G401 (cell line): ENCODE data around the gene PRAMEF33. TPM values are rescaled to one million over a fixed set of nuclear protein-coding genes. Genes with fewer than 3 reads are reported as not detected.
"Not testable (repeated sequence)": the region's sequence is repeated elsewhere in the genome, so short reads cannot be mapped to it uniquely, and the experiment has no call there.

Experiments used
- DNase-seq: peaks from one replicate; pipeline ENCODE4 v3.0.0-alpha.2; 2015; ENCODE audit warnings: low spot score
- in situ Hi-C: cut with HindIII; loops from 2 replicates; pipeline ENCODE4 v1.10.0; 2016; ENCODE audit warnings: low sequenced_read_pairs, mixed read lengths
- total RNA-seq: library from RNA; depleted of rRNA; stranded (reverse); fragments of >200 nt; shearing (Covaris generic); gene quantifications from 2 replicates; pipeline ENCODE4 v1.2.3, GENCODE V29; 2014; rRNA removed

The PRAMEF33 gene, protein sequence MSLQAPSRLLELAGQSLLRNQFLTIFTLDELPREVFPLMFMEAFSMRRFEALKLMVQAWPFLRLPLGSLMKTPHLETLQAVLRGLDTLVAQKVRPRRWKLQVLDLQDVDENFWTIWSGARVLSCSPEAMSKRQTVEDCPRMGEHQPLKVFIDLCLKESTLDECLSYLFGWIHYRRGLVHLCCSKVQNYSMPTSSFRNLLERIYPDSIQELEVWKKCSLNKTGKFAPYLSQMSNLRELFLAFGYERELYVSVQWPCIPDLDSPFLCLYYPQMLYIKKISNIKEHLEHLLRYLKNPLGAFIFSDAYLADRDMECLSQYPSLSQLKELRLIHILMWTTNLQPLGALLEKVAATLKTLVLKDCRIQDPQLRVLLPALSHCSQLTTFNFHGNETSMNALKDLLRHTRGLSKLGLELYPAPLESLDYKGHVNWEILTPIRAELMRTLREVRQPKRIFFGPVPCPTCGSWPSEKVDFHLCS
- total RNA-seq, result not detected in 2 replicates

DNA sequence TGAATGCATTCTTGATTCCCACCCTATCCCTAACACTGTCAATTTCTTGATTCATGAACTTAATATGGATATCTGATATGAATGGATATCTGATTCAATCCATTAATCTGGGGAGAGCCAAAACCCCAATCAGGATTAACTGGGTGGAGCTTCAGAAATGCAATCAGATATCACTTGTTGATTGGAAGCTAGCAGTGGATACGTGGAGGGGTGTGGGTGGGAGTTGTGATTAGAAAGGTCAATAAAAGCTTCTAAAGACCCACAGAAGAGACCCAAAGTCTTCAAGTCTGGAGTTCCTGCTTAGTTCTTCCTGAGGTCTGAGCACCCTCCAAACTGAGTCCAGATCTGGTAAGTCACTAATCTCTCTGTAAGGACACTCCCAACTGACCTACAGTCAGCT, at the start of gene PRAMEF33:
PRAMEF33 (plus strand) TSS at position 301 of the 400 bp plus-strand sequence. CDS start 2,416 bp downstream, outside the sequence.
- in situ Hi-C loops, DNase-seq: not testable (repeated sequence)

DNA sequence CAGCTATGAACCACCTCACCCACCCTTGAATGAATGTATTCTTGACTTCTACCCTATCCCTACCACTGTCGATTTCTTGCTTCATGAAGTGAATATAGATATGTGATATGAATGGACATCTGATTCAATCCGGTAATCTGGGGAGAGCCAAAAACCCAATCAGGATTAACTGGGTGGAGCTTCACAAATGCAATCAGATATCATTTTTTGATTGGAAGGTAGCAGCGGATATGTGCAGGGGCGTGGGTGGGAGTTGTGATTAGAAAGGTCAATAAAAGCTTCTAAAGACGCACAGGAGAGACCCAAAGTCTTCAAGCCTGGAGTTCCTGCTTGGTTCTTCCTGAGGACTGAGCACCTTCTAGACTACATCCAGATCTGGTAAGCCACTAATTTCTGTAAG, 49.4 kb upstream of the PRAMEF33 start, which contains the start of gene PRAMEF5:
PRAMEF5 (plus strand) TSS at position 301 of the 400 bp plus-strand sequence. CDS start 5,071 bp downstream, outside the sequence.
- DNase-seq, in situ Hi-C loops: not testable (repeated sequence)

DNA sequence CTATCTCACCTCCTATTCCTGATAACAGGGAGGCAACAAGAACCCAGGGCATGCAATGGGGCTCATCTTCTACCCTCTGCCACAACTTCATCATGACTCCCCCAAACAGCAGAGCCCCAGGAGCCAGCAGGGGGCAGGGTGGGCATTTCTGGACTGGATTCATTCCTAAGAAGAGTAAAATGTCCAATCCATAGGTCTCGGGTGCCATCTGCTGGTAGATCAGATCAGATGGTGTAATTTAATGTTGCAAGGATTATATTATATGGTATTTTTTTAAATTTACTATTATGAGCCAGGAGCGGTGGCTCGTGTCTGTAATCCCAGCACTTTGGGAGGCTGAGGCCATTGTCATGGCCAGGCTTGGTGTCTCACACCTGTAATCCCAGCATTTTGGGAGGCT, 38.2 kb upstream of the PRAMEF33 start:
- DNase-seq, in situ Hi-C loops: not testable (repeated sequence)

DNA sequence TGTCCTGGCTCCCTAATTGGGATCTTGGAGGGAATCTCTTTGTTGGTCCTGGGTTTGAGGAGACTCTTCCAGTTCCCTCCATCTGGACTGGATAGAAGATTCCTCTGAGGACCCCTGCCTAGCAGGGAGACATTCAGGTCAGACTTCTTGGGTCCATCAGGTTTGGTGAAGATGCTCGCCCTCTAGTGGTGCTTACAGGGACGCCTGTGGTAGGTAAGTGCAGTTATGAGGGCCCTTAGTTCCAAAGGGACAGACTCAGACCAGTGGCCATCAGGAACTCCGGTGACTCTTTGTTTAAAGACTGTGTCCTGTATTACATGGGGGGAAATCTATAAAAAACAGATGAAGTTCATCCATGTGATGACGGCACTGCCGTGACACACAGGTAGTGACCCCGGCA, 26.3 kb upstream of the PRAMEF33 start:
- in situ Hi-C loops, DNase-seq: not testable (repeated sequence)

DNA sequence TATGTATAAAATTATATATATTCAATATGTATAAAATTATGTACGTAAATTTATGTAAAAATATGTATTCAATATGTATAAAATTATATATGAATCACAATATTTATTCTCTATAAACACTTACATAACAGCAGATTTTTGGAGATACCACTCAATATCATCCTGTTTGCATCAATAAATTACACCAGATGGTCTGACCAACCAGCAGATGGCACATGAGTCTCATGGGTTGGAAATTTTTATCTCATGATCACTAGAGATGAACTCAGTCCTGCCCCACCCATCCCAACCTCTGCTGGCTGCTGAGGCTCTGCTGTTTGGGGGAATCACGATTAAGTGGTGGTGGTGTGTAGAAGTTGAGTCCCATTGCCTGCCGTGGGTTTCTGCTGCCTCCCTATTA, 23.7 kb upstream of the PRAMEF33 start:
- DNase-seq, in situ Hi-C loops: not testable (repeated sequence)

DNA sequence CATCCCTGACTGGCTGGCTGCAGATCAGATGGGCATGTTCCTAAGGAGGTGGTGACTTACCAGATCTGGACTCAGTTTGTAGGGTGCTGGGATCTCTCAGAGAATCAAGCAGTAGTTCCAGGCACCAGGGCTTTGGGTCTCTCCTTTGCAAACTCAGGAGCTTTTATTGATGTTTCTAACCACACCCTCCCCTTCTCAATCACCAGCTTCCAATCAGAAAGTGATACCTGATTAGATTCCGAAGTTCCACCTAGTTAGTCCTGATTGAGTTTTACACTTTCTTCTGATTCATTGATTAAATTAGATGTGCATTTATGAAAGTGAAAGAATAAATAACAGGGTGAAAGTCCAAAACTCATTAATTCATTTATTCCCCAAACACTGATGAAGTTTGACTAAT, 18.3 kb upstream of the PRAMEF33 start, which contains the start of gene PRAMEF8:
PRAMEF8 (minus strand) TSS at position 101 of the 400 bp plus-strand sequence. CDS start 1,046 bp downstream, outside the sequence.
- in situ Hi-C loops, result not testable (repeated sequence)

DNA sequence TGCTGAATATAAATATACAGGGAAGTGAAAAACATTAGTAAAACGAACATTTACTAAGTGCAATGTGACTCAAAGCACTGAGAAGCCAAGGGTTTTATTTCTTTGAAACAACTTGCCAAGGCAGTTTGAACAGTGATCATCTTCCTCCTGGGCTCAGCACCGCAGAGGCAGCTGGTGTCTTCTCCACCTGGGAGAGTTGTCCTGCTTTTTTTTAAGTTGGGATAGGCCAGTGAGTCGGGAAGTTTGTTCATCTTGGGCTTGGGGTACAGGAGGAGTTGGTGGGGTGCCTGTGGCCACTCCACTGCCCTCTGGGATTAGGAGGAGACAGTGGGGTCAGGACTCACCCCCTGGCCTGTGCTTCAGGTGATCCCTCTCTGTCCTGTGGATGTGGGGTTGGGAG, 14.3 kb upstream of the PRAMEF33 start:
- DNase-seq, in situ Hi-C loops: not testable (repeated sequence)

More for the DNA sequence above, 18.3 kb upstream of the PRAMEF33 start, which contains the start of gene PRAMEF8:
- DNase-seq, result not testable (repeated sequence)

DNA sequence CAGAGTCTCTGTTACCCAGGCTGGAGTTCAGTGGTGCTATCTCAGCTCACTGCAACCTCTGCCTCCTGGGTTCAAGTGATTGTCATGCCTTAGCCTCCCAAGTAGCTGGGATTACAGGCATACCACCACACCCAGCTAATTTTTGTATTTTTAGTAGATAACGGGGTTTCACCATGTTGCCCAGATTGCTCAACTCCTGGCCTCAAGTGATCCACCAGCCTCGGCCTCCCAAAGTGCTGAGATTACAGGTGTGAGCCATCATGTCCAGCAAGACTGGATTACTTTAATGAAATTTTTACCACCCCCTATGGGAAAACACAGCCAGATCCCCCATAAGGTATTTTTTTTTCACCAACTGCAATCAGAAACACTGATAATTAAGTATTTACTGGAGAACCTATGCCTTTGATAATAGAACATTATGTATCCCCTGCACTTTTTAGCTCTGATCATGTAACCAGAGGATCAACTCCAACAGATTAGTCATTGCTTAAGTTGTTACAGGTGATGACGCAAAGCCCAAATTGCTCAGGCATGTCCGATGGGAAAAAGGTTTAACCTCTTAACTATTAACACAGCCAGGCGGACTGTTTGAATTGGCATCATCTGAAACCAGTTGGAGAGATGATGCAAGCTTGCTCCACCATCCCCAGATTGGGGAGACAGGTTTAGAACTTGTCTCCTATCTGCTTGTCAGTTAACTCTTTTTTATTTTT, 6.0 kb upstream of the PRAMEF33 start:
- DNase-seq, in situ Hi-C loops: not testable (repeated sequence)

DNA sequence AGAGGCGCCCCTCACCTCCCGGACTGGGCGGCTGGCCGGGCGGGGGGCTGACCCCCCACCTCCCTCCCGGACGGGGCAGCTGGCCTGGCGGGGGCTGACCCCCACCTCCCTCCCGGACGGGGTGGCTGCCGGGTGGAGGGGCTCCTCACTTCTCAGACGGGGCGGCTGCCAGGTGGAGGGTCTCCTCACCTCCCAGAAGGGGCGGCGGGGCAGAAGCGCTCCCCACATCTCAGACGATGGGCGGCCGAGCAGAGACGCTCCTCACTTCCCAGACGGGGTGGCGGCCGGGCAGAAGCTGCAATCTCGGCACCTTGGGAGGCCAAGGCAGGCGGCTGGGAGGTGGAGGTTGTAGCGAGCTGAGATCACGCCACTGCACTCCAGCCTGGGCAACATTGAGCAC, 4.6 kb upstream of the PRAMEF33 start:
- DNase-seq, in situ Hi-C loops: not testable (repeated sequence)

DNA sequence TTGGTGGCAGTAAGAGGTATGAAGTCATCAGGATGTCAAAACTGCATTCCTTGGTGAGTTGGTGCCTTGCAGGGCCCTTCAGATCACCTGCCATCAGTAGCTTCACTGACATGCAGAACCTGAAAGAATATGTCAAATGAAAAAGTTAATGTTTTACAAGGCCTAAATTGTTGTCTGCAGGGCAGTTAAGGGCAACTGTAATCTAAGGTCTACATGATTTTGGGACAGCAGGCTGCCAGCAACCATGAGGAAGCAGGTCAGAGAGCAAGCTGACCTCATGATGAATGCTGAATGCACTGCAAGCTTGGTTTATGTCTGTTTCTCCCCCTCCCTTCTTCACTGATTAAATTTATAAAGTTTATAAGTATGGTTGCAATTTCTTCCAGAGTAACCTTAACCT, 1.1 kb upstream of the PRAMEF33 start:
- DNase-seq, in situ Hi-C loops: not testable (repeated sequence)

DNA sequence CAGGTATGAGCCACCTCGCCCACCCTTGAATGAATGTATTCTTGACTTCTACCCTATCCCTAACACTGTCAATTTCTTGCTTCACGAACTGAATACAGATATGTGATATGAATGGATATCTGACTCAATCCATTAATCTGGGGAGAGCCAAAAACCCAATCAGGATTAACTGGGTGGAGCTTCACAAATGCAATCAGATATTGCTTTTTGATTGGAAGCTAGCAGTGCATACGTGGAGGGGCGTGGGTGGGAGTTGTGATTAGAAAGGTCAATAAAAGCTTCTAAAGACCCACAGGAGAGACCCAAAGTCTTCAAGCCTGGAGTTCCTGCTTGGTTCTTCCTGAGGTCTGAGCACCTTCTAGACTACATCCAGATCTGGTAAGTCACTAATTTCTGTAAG, 11.9 kb downstream of the PRAMEF33 start, which contains the start of gene PRAMEF15:
PRAMEF15 (plus strand) TSS at position 301 of the 400 bp plus-strand sequence. CDS start 2,827 bp downstream, outside the sequence.
- DNase-seq, in situ Hi-C loops: not testable (repeated sequence)

DNA sequence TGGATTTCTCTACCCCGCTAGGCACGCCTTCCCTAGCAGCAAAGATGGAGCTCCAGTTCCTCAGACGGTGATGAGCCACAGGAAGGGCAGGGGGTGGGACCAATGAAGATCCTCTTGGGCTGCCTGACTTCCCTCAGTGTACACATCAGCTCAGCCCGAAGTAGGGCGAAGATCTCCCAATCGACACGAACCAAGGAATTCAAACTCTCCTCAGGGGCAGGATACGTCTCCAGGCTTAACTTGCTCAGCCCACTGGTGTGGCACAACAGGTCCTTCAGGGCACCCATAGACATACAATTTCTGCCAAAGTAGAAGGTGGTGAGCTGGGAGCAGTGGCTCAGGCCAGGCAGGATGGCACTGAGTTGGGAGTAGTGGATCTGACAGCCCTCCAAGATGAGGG, 39.2 kb downstream of the PRAMEF33 start:
- in situ Hi-C loops, DNase-seq: not testable (repeated sequence)

DNA sequence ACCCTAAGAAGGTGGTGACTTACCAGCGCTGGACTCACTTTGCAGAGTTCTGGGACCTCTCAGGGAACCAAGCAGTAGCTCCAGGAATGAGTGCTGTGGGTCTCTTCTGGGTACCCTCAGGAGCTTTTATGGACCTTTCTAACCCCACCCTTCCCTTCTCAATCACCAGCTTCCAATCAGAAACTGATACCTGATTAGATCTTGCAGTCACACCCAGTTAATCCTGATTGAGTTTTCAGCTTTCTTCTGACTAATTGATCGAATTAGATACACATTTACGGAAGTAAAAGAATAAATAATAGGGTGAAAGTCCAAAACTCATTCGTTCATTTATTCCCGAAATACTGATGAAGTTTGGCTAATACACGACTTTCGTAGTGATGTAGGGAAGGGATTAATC, 43.7 kb downstream of the PRAMEF33 start, which contains the start of gene PRAMEF14:
PRAMEF14 (minus strand) TSS at position 101 of the 400 bp plus-strand sequence. CDS start 1,820 bp downstream, outside the sequence.
- in situ Hi-C loops, result not testable (repeated sequence)

DNA sequence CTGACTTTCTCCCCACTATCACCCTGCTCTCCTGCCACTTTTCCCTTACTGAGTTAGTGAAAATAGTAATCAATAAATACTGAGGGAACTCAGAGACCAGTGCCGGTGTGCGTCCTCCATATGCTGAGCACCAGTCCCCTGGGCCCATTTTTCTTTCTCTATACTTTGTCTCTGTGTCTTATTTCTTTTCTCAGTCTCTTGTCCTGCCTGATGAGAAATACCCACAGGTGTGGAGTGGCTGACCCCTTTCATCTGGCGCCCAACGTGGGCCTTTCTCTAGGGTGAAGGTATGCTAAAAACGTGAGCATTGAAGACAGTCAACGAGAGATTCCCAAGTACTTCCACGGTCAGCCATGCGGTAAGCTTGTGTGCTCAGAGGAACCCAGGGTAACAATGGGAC, 50.1 kb downstream of the PRAMEF33 start:
- in situ Hi-C loops, DNase-seq: not testable (repeated sequence)

More for the DNA sequence above, 43.7 kb downstream of the PRAMEF33 start, which contains the start of gene PRAMEF14:
- DNase-seq, result not testable (repeated sequence)

DNA sequence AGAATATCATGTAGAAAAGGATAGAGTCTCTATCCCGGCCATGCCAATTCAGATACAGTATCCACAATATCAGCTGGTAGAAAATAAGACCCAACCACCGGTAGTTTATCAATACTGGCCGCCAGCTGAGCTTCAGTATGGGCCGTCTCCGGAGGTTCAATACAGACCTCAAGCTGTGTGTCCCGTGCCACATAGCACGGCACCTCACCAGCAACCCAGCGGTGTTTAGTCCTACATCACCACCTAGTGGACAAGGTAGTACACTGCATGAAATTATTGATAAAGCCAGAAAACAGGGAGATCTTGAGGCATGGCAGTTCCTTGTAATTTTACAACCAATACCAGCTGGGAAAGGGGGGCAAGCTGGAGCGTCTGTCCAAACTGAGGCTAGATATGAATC, 51.1 kb downstream of the PRAMEF33 start:
- in situ Hi-C loops, result not testable (repeated sequence)

DNA sequence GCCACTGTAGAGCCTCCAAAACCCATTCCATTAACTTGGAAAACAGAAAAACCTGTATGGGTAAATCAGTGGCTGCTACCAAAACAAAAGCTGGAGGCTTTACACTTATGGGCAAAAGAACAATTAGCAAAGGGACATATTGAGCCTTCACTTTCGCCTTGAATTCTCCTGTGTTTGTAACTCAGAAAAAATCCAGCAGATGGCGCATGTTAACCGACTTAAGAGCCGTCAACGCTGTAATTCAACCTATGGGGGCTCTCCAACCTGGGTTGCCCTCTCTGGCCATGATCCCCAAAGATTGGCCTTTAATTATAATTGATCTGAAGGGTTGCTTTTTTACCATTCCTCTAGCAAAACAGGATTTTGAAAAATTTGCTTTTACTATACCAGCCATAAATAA, 53.4 kb downstream of the PRAMEF33 start:
- peak; percentile 64 for DNase-seq
- in situ Hi-C loops, result not testable (repeated sequence)

More for the DNA sequence above, 51.1 kb downstream of the PRAMEF33 start:
- DNase-seq, result not testable (repeated sequence)
